Calu3 (cell line): ENCODE results near the gene PDE6B. TPM values are rescaled to one million over a fixed set of nuclear protein-coding genes. Genes with fewer than 3 reads are reported as not detected.

ENCODE experiments used
- BruUV-seq: library from RNA; stranded (reverse); fragments of 400-500 nt; replicated peaks from 2 replicates; lab custom pipeline; 2021; lab: Mats Ljungman, UMichigan
- CTCF ChIA-PET: fragments of 300-600 bp; sonication (Branson Sonifier 250); formaldehyde crosslinking; loops from one replicate; lab custom pipeline; 2022; ENCODE audit warnings: antibody characterized with exemption; lab: Charles Lee
- DNase-seq: peaks from one replicate; pipeline ENCODE4 v3.0.0; 2022
- H3K27ac Mint-ChIP-seq: one replicate; pipeline ENCODE4 v1.8.0; 2022; ENCODE audit warnings: mixed read lengths; ENCODE audit not compliant: unreplicated experiment
- H3K27me3 Mint-ChIP-seq: one replicate; pipeline ENCODE4 v1.8.0; 2022; ENCODE audit warnings: mixed read lengths; ENCODE audit not compliant: unreplicated experiment
- H3K36me3 Mint-ChIP-seq: one replicate; pipeline ENCODE4 v1.8.0; 2022; ENCODE audit warnings: mild to moderate bottlenecking, moderate library complexity, mixed read lengths; ENCODE audit not compliant: insufficient read depth, unreplicated experiment
- H3K4me1 Mint-ChIP-seq: one replicate; pipeline ENCODE4 v1.8.0; 2022; ENCODE audit warnings: mild to moderate bottlenecking, low read depth, mixed read lengths; ENCODE audit not compliant: unreplicated experiment
- H3K4me3 Mint-ChIP-seq: one replicate; pipeline ENCODE4 v1.8.0; 2022; ENCODE audit warnings: mild to moderate bottlenecking, low read depth, moderate library complexity, mixed read lengths; ENCODE audit not compliant: unreplicated experiment
- H3K9me3 Mint-ChIP-seq: one replicate; pipeline ENCODE4 v1.8.0; 2022; ENCODE audit warnings: low read depth, mixed read lengths; ENCODE audit not compliant: unreplicated experiment
- intact Hi-C: fragments of 100-400 bp; cut with micrococcal nuclease; formaldehyde crosslinking; loops from one replicate; pipeline ENCODE4 v1.10.0; 2022; ENCODE audit not compliant: unreplicated experiment
- total RNA-seq: library from RNA; stranded (reverse); gene quantifications from 2 replicates; pipeline ENCODE4 v1.2.3, GENCODE V29; 2022
- TF ChIP-seq, protein P1 (sequence below): fragments of 200-600 bp; IDR thresholded peaks from one replicate; pipeline ENCODE4 v1.8.0; 2022; ENCODE audit warnings: antibody characterized with exemption; ENCODE audit not compliant: unreplicated experiment

PDE6B gene
- total RNA-seq, 1 experiment from 2014 or later, result not detected

DNA sequence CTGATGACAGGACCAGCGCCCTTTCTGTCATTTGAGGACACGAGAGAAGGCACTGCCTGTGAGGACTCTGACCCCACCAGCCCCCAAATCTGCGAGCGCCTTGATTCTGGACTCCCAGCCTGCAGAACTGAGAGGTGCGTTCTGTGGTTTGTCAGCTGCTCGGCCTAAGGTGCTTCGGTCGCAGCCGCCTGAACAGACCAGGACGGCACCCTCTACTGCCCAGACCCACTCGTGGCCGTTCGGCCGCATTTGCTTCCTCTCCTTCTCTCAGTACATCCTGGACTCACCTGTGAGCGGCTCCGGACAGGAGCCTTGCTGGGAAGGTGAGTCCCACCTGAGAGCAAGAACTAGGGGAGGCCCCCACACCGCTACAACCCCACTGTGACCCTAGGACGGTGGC lies 88.7 kb downstream of the PDE6B start:
- intact Hi-C loops, result no loop called here
- no peak for DNase-seq
- no peak overlapping the region for H3K27ac Mint-ChIP-seq
- peaks cover 16% of the 10 kb centered on the region for H3K36me3 Mint-ChIP-seq
- H3K4me1 Mint-ChIP-seq, result no peaks in the 10 kb centered on the region
- no TSS peak for BruUV-seq
- H3K27me3 Mint-ChIP-seq, result no peaks in the 10 kb centered on the region
- H3K4me3 Mint-ChIP-seq, result no peak overlapping the region
- no peaks in the 10 kb centered on the region for H3K9me3 Mint-ChIP-seq
- CTCF ChIA-PET, result no interaction called here
- TF ChIP-seq, protein P1, sequence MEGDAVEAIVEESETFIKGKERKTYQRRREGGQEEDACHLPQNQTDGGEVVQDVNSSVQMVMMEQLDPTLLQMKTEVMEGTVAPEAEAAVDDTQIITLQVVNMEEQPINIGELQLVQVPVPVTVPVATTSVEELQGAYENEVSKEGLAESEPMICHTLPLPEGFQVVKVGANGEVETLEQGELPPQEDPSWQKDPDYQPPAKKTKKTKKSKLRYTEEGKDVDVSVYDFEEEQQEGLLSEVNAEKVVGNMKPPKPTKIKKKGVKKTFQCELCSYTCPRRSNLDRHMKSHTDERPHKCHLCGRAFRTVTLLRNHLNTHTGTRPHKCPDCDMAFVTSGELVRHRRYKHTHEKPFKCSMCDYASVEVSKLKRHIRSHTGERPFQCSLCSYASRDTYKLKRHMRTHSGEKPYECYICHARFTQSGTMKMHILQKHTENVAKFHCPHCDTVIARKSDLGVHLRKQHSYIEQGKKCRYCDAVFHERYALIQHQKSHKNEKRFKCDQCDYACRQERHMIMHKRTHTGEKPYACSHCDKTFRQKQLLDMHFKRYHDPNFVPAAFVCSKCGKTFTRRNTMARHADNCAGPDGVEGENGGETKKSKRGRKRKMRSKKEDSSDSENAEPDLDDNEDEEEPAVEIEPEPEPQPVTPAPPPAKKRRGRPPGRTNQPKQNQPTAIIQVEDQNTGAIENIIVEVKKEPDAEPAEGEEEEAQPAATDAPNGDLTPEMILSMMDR, result no peak

DNA sequence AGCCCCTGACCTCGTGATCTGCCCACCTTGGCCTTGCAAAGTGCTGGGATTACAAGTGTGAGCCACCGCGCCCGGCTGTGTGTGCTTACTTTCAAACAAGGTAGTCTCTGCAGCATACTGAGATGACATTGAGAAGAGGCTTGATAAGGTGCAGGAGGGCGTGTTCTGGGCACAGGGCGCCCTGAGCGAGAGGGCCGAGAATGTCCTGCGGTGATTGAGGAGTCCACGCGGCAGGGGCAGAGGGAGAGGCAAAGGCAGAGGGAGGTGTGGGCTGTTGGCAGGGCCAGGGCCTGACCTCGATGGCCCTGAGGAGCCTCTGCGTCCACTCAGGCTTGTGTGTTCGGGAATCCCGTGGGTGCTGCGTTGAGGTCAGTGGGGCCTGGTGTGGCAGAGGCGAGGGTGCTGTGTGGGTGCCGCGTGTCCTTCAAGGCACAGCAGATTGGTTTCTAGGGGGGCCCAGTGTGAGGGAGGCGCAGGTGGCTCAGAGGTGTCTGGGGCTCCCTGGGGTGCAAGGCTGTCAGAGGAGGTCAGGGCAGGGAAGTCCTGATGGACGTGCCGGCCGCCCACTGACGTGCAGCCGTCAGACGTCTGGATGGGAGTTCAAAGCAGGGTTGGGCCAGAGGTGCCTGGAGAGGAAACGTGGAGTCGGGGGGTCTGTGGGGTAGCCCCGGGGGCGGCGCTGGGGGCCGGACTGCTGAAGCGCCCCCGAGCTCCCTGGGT lies 92.4 kb downstream of the PDE6B start:
- peaks cover 29% of the 10 kb centered on the region for H3K36me3 Mint-ChIP-seq
- H3K4me3 Mint-ChIP-seq, result no peak overlapping the region
- CTCF ChIA-PET, result no interaction called here
- TF ChIP-seq, protein P1, result no peak
- DNase-seq, result no peak
- H3K9me3 Mint-ChIP-seq, result peaks cover 2% of the 10 kb centered on the region
- intact Hi-C loops, result no loop called here
- H3K27me3 Mint-ChIP-seq, result no peaks in the 10 kb centered on the region
- no peaks in the 10 kb centered on the region for H3K4me1 Mint-ChIP-seq
- no TSS peak for BruUV-seq
- H3K27ac Mint-ChIP-seq, result no peak overlapping the region

DNA sequence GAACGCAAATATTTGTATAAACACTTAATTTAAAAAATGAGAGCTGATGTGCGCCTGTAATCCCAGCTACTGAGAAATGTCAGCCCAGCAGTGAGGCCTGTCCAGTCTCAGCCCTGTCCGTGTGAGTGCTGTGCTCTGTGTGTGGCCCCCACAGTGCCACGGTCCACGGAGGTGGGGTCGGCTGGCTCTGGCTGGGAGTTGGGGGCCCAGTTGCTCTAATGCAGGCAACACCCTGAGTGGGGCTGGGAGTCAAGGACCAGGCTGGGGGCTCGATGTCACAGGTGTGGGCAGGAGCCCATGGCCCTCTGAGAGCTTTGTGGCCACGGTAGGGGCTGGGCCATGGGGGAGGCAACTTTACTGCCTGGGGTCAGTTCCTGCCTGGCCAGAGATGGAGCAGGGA lies 93.1 kb downstream of the PDE6B start:
- Mint-ChIP-seq H3K27ac (no peak overlapping the region), H3K36me3 (peaks cover 34% of the 10 kb centered on the region), H3K27me3 (no peaks in the 10 kb centered on the region), H3K4me3 (no peak overlapping the region), H3K9me3 (peaks cover 2% of the 10 kb centered on the region), H3K4me1 (no peaks in the 10 kb centered on the region)
- TF ChIP-seq, protein P1, result no peak
- no peak for DNase-seq
- BruUV-seq, result no TSS peak
- CTCF ChIA-PET, result no interaction called here
- intact Hi-C loops, result no loop called here

Other genes starting within 250 kb of the PDE6B start
- 21.3 and 25.4 TPM in 2 replicates for gene ZNF721, start 126.4 kb upstream of the PDE6B start, total RNA-seq
- 44.9 and 48.0 TPM in 2 replicates for gene PIGG, start 126.4 kb upstream of the PDE6B start, total RNA-seq
- not detected in 2 replicates for gene TMEM271, start 49.3 kb upstream of the PDE6B start, total RNA-seq
- gene ATP5ME, start 48.7 kb downstream of the PDE6B start, total RNA-seq, result 122 and 124 TPM in 2 replicates
- 7.6 and 8.5 TPM in 2 replicates for gene MYL5, start 49.0 kb downstream of the PDE6B start, total RNA-seq
- gene SLC49A3, start 63.6 kb downstream of the PDE6B start, total RNA-seq, result 0.24 and 0.40 TPM in 2 replicates
- 29.5 and 30.0 TPM in 2 replicates for gene PCGF3, start 80.3 kb downstream of the PDE6B start, total RNA-seq
- gene CPLX1, start 200.6 kb downstream of the PDE6B start, total RNA-seq, result 0.42 and 0.93 TPM in 2 replicates